ELF-1 (cell line): ENCODE measurements around the gene MAU2.

Experiments
- DNase-seq: peaks from one replicate; pipeline ENCODE4 v3.0.0-alpha.2; 2016; ENCODE audit warnings: low read depth, low spot score

The MAU2 gene, protein sequence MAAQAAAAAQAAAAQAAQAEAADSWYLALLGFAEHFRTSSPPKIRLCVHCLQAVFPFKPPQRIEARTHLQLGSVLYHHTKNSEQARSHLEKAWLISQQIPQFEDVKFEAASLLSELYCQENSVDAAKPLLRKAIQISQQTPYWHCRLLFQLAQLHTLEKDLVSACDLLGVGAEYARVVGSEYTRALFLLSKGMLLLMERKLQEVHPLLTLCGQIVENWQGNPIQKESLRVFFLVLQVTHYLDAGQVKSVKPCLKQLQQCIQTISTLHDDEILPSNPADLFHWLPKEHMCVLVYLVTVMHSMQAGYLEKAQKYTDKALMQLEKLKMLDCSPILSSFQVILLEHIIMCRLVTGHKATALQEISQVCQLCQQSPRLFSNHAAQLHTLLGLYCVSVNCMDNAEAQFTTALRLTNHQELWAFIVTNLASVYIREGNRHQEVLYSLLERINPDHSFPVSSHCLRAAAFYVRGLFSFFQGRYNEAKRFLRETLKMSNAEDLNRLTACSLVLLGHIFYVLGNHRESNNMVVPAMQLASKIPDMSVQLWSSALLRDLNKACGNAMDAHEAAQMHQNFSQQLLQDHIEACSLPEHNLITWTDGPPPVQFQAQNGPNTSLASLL

GRCh38 chr19:19320361-19321140 is at the start of gene MAU2, which contains the start of gene SUGP1:
TSS of gene MAU2 (plus strand) at chr19:19320829. CDS start at chr19:19320860, 31 bp downstream.
TSS of gene SUGP1 (minus strand) at chr19:19320509. CDS start at chr19:19320496, 13 bp downstream.
- DNase-seq = peak; percentile 96

DNA sequence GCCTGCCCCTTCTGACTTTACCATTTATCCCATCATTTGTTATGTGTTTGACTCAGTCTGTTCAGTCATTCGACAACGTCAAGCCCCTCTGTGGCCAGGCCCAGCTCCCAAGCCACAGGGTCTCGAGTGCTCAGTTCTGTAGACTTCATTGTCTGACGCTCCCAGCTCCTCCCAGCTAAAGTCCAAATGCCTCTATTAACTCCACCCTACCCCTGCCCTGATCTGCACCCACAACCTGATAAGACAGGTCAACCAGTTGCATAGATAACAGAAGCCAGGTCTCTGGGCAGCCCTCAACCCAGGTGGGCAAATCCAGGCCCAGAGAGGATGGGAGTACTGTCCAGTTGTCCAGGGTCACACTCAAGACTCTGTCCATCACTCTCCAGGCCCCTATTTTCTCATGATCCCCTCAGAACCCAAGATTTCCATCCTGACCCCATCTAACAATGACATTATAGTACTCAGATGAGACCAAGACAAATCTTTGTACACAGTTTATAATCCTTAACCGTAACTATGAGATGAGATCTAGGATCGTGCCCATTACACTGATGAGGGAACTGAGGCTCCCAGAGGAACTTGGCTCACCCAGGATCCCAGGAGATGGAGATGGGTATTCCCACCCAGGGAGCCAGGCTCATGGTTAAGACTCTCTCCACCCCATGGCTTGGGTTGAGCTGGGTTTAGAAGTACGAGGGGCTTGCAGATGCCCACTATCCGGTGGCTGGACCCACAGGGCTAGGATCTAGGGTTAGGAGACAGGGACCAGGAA is 48.6 kb upstream of the MAU2 start:
- DNase-seq = no peak

DNA sequence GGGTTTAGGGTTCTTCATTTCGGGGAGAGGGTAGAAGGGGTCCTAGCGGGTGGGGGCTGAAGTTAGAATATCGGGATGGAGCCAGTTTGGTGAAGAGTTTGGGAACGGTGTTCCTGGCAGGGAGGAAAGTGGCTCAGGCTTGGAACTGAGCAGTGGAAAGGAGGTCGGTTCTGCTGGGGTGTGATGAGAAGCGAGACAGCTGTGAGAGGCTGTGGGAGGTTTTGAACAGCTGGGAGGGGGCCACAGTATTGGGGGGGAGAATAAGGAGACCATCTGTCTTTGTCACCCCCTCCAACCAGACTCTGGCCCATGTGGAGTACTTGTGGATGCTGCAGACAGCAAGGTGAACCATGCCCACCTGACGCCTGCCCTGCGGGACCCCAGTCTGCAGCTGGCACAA is 46.5 kb upstream of the MAU2 start:
- no peak for DNase-seq

GRCh38 chr19:19274716-19275565 is 45.7 kb upstream of the MAU2 start:
- DNase-seq = no peak

GRCh38 chr19:19276386-19276785 is 44.2 kb upstream of the MAU2 start:
- peak; percentile 41 for DNase-seq

DNA sequence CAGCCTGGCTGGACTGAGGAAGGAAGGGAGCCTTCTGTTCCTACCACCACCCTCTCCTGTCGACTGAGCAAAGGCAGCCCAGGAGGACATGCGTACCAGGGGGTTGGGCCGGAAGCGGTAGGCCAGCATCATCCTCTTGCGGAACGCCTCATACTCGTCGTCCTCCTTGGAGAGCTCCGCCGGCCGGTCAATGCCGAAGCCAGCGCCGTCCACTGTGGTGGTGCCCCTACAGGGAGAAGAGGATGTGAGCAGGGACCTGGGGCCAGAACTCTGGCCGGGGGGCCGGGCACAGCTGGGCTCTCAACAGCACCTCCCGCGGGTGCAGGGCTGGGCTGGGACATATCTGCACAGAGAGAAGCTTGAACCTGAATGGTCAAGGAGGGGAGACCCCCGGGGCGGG is 43.8 kb upstream of the MAU2 start:
- no peak for DNase-seq

DNA sequence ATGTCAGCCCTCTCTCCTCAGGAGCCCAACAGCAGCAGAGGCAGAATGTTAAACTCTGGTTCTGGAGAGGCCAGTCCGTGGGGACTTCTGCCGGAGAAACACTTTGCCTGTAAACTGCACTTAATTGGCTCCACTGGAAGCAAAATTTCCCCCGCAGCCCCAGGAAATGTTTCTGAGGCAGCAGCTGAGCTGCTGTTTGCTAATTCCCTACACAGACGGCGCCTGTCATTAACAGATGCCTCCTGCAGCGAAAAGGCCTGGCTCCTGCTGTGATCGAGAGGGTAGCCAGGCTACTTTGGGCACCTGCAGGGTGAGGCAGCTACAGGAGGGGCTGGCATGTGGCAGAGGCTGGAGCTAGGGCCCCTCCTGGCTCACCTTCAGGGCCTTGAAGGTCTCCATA is 42.3 kb upstream of the MAU2 start:
- DNase-seq = no peak

GRCh38 chr19:19279062-19279612 is 41.5 kb upstream of the MAU2 start:
- no peak for DNase-seq

DNA sequence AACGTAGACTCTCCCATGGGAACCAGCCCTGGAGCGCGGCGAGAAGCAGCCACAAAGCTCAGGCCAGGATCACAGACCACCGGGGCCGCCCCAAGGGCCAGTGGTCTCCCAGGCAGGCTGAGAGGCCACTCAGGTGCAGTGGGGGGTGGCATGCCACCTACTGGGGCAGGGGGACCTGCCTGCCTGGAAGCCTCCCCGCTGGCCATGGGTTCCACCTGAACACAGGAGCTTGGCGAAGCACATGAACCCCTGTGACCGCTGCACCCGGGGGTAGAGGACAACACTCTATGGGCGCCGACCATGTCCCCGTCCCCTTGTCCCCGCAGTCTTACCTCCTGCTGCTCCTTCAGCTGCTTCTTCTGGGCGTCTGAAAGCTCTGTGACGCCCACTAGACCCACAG is 40.8 kb upstream of the MAU2 start:
- no peak for DNase-seq

GRCh38 chr19:19280561-19280960 is 40.1 kb upstream of the MAU2 start:
- no peak for DNase-seq

- DNase-seq = peak; percentile 45
Observed at GRCh38 chr19:19285686-19286085, 34.9 kb upstream of the MAU2 start.

DNA sequence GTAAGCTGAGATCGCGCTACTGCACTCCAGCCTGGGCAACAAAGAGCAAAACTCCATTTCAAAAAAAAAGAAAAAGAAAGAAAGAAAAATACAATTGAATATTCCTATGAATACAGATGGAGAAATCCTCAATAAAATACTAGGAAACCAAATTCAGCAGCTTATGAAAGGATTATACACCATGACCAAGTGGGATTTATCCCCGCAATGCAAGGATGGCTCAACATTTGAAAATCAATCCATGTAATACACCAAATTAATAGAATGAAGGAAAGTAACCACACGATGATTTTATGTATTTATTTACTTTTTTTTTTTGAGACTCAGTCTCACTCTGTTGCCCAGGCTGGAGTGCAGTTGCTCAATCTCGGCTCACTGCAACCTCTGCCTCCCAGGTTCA is 28.0 kb upstream of the MAU2 start:
- DNase-seq = no peak

DNA sequence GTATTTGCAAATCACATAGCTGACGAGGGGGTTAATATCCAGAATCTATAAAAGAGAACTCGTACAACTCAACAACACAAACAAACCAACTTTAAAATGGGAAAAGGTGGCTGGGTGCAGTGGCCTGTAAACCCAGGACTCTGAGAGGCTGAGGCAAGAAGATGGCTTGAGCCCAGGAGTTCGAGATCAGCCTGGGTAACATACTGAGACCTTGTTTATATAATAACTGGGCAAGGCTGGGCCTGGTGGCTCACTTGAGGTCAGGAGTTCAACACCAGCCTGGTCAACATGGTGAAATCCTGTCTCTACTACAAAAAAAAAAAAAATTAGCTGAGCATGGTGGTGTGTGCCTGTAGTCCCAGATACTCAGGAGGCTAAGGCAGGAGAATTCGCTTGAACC is 25.7 kb upstream of the MAU2 start:
- DNase-seq = no peak

DNA sequence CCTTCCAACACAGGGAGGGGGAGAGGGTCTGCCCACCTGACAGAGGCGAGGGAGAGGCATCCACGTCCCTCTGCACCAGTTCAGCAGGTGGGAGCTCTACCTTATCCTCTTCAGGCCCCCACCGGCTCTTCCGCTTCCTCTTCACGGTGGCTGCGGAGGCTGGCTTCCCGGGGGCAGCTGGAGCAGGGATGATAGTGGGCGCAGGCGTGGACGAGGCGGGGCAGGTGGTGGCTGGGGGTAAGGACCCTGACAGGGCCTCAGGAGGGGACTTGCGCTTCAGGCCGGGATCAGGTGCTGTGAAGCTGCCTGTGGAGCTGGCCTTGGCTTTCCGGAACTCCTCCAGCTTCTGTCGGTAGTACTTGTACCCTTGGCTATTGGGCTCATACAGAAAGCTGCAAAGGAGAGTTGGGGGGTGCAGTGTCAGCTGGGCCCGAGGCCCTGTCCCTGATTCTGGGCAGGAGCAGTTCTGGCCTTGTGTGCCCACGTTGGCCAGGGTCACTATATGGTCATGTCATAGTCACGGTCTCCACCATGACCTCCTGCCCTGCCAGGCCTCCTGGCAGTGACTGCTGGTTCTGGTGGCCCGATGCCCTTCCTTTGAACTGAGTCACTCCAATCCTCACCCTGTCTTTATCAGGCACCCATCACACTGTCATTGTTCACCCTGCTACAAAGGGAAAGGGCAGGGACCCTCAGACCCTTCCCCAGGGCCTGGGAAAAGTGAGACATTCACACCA is 23.5 kb upstream of the MAU2 start:
- DNase-seq = no peak

GRCh38 chr19:19297759-19298158 is 22.9 kb upstream of the MAU2 start:
- DNase-seq = no peak

DNA sequence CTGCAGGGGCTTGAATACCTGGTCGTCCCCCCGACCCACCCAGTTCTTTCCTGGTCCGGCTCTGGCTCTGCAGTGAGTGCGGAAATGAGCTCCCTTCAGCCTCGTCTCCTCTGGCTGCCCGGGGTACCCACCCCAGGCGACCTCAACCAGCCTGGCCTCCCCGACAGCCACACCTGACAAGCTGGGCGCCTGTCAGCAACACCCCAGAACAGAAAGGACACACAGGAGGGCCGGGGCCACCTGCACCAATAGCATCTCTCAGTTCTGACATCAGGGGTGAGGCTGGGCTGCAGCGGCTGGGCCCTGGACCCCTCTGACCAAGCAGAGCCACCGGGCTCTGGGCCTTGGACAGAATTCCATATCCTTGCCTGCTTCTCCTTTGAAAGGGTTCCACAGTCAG is 20.0 kb upstream of the MAU2 start:
- DNase-seq = no peak

DNA sequence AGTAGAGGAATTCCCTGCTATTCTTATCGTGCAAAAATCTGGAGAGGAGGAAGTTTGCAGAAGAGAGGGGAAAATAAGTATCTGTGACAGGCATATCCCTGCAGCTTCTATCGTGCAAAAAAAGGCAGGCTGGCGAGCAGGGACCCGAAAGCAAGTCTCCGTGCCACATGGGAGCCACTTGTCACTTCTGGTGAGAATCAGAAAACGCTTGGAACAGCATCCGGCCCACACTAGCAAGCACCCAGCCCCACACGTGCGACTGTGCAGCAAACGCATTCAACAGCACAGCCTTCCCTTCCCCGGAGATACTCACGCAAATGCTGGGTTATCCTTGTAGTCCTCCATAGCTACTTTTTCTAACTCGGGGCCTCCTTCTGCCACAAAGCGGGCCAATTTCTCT is 17.2 kb upstream of the MAU2 start:
- no peak for DNase-seq

- no peak for DNase-seq
Observed at GRCh38 chr19:19304186-19304965, 16.3 kb upstream of the MAU2 start.

DNA sequence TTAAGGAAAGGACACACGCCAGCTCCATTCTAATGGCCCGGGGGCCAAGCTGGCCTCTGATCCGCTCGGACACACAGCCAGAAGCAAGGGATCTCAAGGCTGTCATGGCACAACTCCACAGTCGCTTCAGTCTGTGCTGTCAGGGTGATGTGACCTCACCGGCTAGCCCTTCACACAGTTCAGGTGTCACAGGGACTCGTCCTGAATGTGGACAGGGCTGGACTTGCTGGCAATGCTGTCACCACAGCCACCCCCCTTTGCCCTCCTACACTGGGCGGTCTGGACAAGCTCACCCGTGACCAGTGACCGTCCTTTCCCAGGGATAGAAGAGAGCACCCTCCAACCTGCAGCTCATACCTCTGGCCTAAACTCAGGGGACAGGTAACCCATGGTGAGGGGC is 15.6 kb upstream of the MAU2 start:
- no peak for DNase-seq
